ENCODE results near the gene HAO2.
"Not testable (repeated sequence)": the region's sequence is repeated elsewhere in the genome, so short reads cannot be mapped to it uniquely, and the experiment has no call there.

Gene HAO2

GRCh38 chr1:119368554-119368953 is at the start of gene HAO2:
HAO2 (plus strand) TSS chr1:119368785; CDS start chr1:119381086, 12,301 bp downstream.
- no peak for DNase-seq (ENCODE audit: low read depth)

- no peak for DNase-seq (ENCODE audit: low read depth)
These were observed 48.5 kb upstream of the HAO2 start for GRCh38 chr1:119320100-119320499.

GRCh38 chr1:119321666-119322419 is 46.7 kb upstream of the HAO2 start:
- no peak for DNase-seq (ENCODE audit: low read depth)

- no peak for DNase-seq (ENCODE audit: low read depth)
These were observed 45.2 kb upstream of the HAO2 start for GRCh38 chr1:119323216-119323982.

GRCh38 chr1:119324198-119324597 is 44.4 kb upstream of the HAO2 start:
- DNase-seq (ENCODE audit: low read depth): no peak

- DNase-seq (ENCODE audit: low read depth): no peak
These were observed 42.3 kb upstream of the HAO2 start for GRCh38 chr1:119326251-119326650.

- DNase-seq (ENCODE audit: low read depth): no peak
These were observed 41.5 kb upstream of the HAO2 start for GRCh38 chr1:119327094-119327449.

- DNase-seq (ENCODE audit: low read depth): no peak
These were observed 41.0 kb upstream of the HAO2 start for GRCh38 chr1:119327450-119328155.

GRCh38 chr1:119329541-119330461 is 38.8 kb upstream of the HAO2 start:
- DNase-seq (ENCODE audit: low read depth): no peak

- no peak for DNase-seq (ENCODE audit: low read depth)
These were observed 38.0 kb upstream of the HAO2 start for GRCh38 chr1:119330466-119331189.

- DNase-seq (ENCODE audit: low read depth): no peak
These were observed 37.4 kb upstream of the HAO2 start for GRCh38 chr1:119331190-119331515.

GRCh38 chr1:119331915-119332314 is 36.7 kb upstream of the HAO2 start:
- DNase-seq (ENCODE audit: low read depth): no peak

- no peak for DNase-seq (ENCODE audit: low read depth)
These were observed 36.0 kb upstream of the HAO2 start for GRCh38 chr1:119332622-119333021.

GRCh38 chr1:119333163-119333896 is 35.3 kb upstream of the HAO2 start:
- no peak for DNase-seq (ENCODE audit: low read depth)

GRCh38 chr1:119333897-119334250 is 34.7 kb upstream of the HAO2 start:
- DNase-seq (ENCODE audit: low read depth): not testable (repeated sequence)

- no peak for DNase-seq (ENCODE audit: low read depth)
These were observed 31.7 kb upstream of the HAO2 start for GRCh38 chr1:119336848-119337247.

GRCh38 chr1:119338004-119338403 is 30.6 kb upstream of the HAO2 start:
- no peak for DNase-seq (ENCODE audit: low read depth)

GRCh38 chr1:119338757-119339156 is 29.8 kb upstream of the HAO2 start:
- DNase-seq (ENCODE audit: low read depth): no peak

GRCh38 chr1:119340861-119341261 is 27.7 kb upstream of the HAO2 start:
- DNase-seq (ENCODE audit: low read depth): no peak

- DNase-seq (ENCODE audit: low read depth): no peak
These were observed 27.1 kb upstream of the HAO2 start for GRCh38 chr1:119341372-119341947.

Measured in stromal cell of bone marrow (primary cell).